HepG2 (cell line): Measurements from ENCODE around the gene HS2ST1. TPM values are rescaled to one million over a fixed set of nuclear protein-coding genes. Genes with fewer than 3 reads are reported as not detected.

Experiments used
- ATAC-seq: fragments of 200-7000 bp; cut with Tn5 transposase; 3 replicates; pipeline ENCODE4 v1.9.1; 2020; ENCODE audit warnings: mild to moderate bottlenecking, moderate library complexity
- BruUV-seq: library from RNA; stranded (reverse); fragments of 400-500 nt; replicated peaks from 2 replicates; lab custom pipeline; 2021; lab: Mats Ljungman, UMichigan
- CTCF ChIA-PET: fragments of 300-600 bp; formaldehyde crosslinking; extraction: SDS; loops from one replicate; lab custom pipeline; 2021; ENCODE audit warnings: low total read pairs, inconsistent platforms, low intra/inter-chr PET ratio; lab: Yijun Ruan, JAX
- POLR2A ChIA-PET: fragments of 350-600 bp; sonication (Branson Sonifier 250); formaldehyde crosslinking; loops from one replicate; lab custom pipeline; 2020; ENCODE audit warnings: antibody characterized with exemption, inconsistent platforms; lab: Yijun Ruan, JAX
- DNase-seq: peaks from one replicate; pipeline ENCODE4 v3.0.0-alpha.2; 2015; ENCODE audit warnings: low spot score
- FAIRE-seq: peaks from 3 replicates; lab custom pipeline; 2011; peaks lifted over from hg19 to GRCh38; lab: Jason Lieb, UNC
- H2AFZ ChIP-seq: one replicate; pipeline ENCODE4 v1.6.1; 2011; ENCODE audit warnings: low read length, inconsistent platforms
- H3K27ac ChIP-seq: fragments of 300-600 bp; 3 replicates; pipeline ENCODE4 v1.8.0; 2011; ENCODE audit warnings: mixed run types, mild to moderate bottlenecking, mixed read lengths, low read length, inconsistent platforms; ENCODE audit not compliant: insufficient read depth; ENCODE audit errors: extremely low read length
- H3K27me3 ChIP-seq, 2 experiments: fragments of 200-600 bp in 1 of 2; 2 replicates in 1 of 2; 3 replicates in 1 of 2; pipeline versions ENCODE4 v1.6.0 to v1.8.0; 2011; ENCODE audit warnings: low read length in 2 of 2, mild to moderate bottlenecking in 2 of 2, moderate library complexity in 2 of 2, inconsistent platforms in 1 of 2; ENCODE audit not compliant: insufficient read depth in 2 of 2, control insufficient read depth in 1 of 2
- H3K36me3 ChIP-seq, 2 experiments: fragments of 200-600 bp in 1 of 2; replicated peaks in 1 of 2; 2 replicates in 1 of 2; 3 replicates in 1 of 2; pipeline versions ENCODE4 v1.5.1 to v1.8.0; 2011; ENCODE audit warnings: low read length in 2 of 2, inconsistent platforms in 1 of 2; ENCODE audit not compliant: insufficient read depth in 2 of 2, control insufficient read depth in 1 of 2
- H3K4me1 ChIP-seq: 2 replicates; pipeline ENCODE4 v1.5.1; 2012; ENCODE audit warnings: low read length, inconsistent platforms; ENCODE audit not compliant: insufficient read depth
- H3K4me2 ChIP-seq: 2 replicates; pipeline ENCODE4 v1.6.0; 2011; ENCODE audit warnings: low read depth, low read length, inconsistent platforms
- H3K4me3 ChIP-seq, 3 experiments: fragments of 200-600 bp in 1 of 3; sonication (generic), shearing (Covaris generic) in 1 of 3; replicated peaks in 1 of 3; 2 replicates each; pipeline ENCODE4 v1.5.1; 2011 to 2016; ENCODE audit warnings: low read length in 3 of 3, inconsistent platforms in 2 of 3, low read depth in 2 of 3, mild to moderate bottlenecking in 2 of 3, control low read depth in 1 of 3, mixed read lengths in 1 of 3; ENCODE audit not compliant: insufficient read depth in 1 of 3
- H3K79me2 ChIP-seq: one replicate; pipeline ENCODE4 v1.6.1; 2011; ENCODE audit warnings: low read length, inconsistent platforms; ENCODE audit not compliant: insufficient read depth
- H3K9ac ChIP-seq: 2 replicates; pipeline ENCODE4 v1.6.0; 2011; ENCODE audit warnings: mild to moderate bottlenecking, low read depth, low read length, inconsistent platforms; ENCODE audit not compliant: insufficient read depth
- H3K9me3 ChIP-seq: 2 replicates; pipeline ENCODE4 v1.5.1; 2012; ENCODE audit warnings: mild to moderate bottlenecking, low read length
- H4K20me1 ChIP-seq: 2 replicates; pipeline ENCODE4 v1.6.0; 2011; ENCODE audit warnings: inconsistent platforms, mild to moderate bottlenecking, low read length, moderate library complexity; ENCODE audit not compliant: insufficient read depth
- FOXM1 ChIP-seq: sonication (generic); formaldehyde crosslinking; IDR thresholded peaks from 2 replicates; pipeline ENCODE4 v1.5.0; 2020; ENCODE audit warnings: missing genetic modification reagents
- GLMP ChIP-seq: sonication (generic); formaldehyde crosslinking; IDR thresholded peaks from 2 replicates; pipeline ENCODE4 v1.9.0; 2021; ENCODE audit warnings: missing genetic modification reagents, mild to moderate bottlenecking, borderline replicate concordance
- MED13 ChIP-seq: sonication (generic); formaldehyde crosslinking; IDR thresholded peaks from 2 replicates; pipeline ENCODE4 v1.5.0; 2020; ENCODE audit warnings: missing genetic modification reagents
- RAD51 ChIP-seq: fragments of 450-650 bp; IDR thresholded peaks from 2 replicates; pipeline ENCODE4 v1.6.1; 2016; ENCODE audit warnings: borderline replicate concordance
- TAF15 ChIP-seq: fragments of 200-400 bp; formaldehyde crosslinking; IDR thresholded peaks from one replicate; pipeline ENCODE4 v1.6.1; 2018; ENCODE audit warnings: mild to moderate bottlenecking, low read depth, low read length; ENCODE audit not compliant: poor library complexity, severe bottlenecking
- TBP ChIP-seq: sonication (generic); formaldehyde crosslinking; IDR thresholded peaks from 2 replicates; pipeline ENCODE4 v1.5.0; 2020; ENCODE audit warnings: missing genetic modification reagents
- THYN1 ChIP-seq: sonication (generic); formaldehyde crosslinking; IDR thresholded peaks from 2 replicates; pipeline ENCODE4 v1.8.1; 2023; ENCODE audit warnings: low read depth, mild to moderate bottlenecking, moderate library complexity, missing genetic modification reagents, borderline replicate concordance
- ZBTB49 ChIP-seq: sonication (generic); formaldehyde crosslinking; IDR thresholded peaks from 2 replicates; pipeline ENCODE4 v1.4.0; 2020; ENCODE audit warnings: missing genetic modification reagents, borderline replicate concordance
- ZEB1 ChIP-seq: IDR thresholded peaks from 2 replicates; pipeline ENCODE4 v1.6.1; 2012; ENCODE audit warnings: mild to moderate bottlenecking, low read depth, inconsistent platforms; ENCODE audit not compliant: insufficient replicate concordance
- ZGPAT ChIP-seq: IDR thresholded peaks from 2 replicates; pipeline ENCODE4 v1.6.1; 2016; ENCODE audit warnings: mild to moderate bottlenecking
- ZMAT3 ChIP-seq: sonication (generic); formaldehyde crosslinking; conservative IDR thresholded peaks from 2 replicates; pipeline ENCODE4 v1.7.0; 2021; ENCODE audit warnings: missing genetic modification reagents
- ZNF382 ChIP-seq: sonication (generic); formaldehyde crosslinking; IDR thresholded peaks from 2 replicates; pipeline ENCODE4 v1.5.0; 2020; ENCODE audit warnings: missing genetic modification reagents, mild to moderate bottlenecking, borderline replicate concordance
- ZNF724P ChIP-seq: sonication (generic); formaldehyde crosslinking; IDR thresholded peaks from 2 replicates; pipeline ENCODE4 v1.8.0; 2022; ENCODE audit warnings: missing genetic modification reagents, borderline replicate concordance
- ZSCAN31 ChIP-seq: sonication (generic); formaldehyde crosslinking; IDR thresholded peaks from 2 replicates; pipeline ENCODE4 v1.5.0; 2020; ENCODE audit warnings: low read depth, mild to moderate bottlenecking, missing genetic modification reagents
- WGBS: methylation state at CpG from one replicate; pipeline ENCODE4 v1.1.6; 2017; ENCODE audit warnings: low lambda C conversion rate; 5-methylcytosine and 5-hydroxymethylcytosine counted together
- in situ Hi-C: cut with HindIII; loops from 2 replicates; pipeline ENCODE4 v1.10.0; 2017; ENCODE audit warnings: low pct_unique_long_range_greater_than_20kb; ENCODE audit not compliant: extremely low pct_ligation_motif_present
- intact Hi-C: fragments of 100-400 bp; cut with micrococcal nuclease; formaldehyde crosslinking; loops from one replicate; pipeline ENCODE4 v1.10.0; 2022; ENCODE audit not compliant: unreplicated experiment
- polyA plus RNA-seq, 8 experiments: library from polyadenylated mRNA; depleted of rRNA in 3 of 8; stranded (reverse) in 7 of 8; unstranded in 1 of 8; fragments of >200 nt; fragmentation: Illumina TruSeq in 4 of 8; extraction: Trizol in 4 of 8; gene quantifications; 2 replicates each; pipeline versions ENCODE4 v1.2.1 to v1.2.3, GENCODE V29; 2011 to 2016; ENCODE audit warnings: low read depth in 4 of 8, missing spikeins in 1 of 8, mixed read lengths in 1 of 8; ENCODE audit not compliant: insufficient read depth in 1 of 8
- total RNA-seq, 5 experiments: library from RNA; depleted of rRNA; stranded (reverse); fragments of >200 nt; fragmentation: Illumina TruSeq; extraction: Trizol; gene quantifications; 2 replicates each; pipeline ENCODE4 v1.2.3, GENCODE V29; 2016; ENCODE audit warnings: low read depth in 1 of 5

The HS2ST1 gene
- total and polyA plus RNA-seq, 2 of the 13 experiments (the other 11 are each of a cell fraction or from before 2014, with no cell fraction given), result 22.1 to 58.7 TPM

GRCh38 chr1:87134061-87134460 lies 219.6 kb downstream of the HS2ST1 start (continued):
- no peak for TF ChIP-seq ZGPAT (CRISPR knock-in tag)

- intact Hi-C loops, result loop anchor here (5.0 kb wide), 2 partner anchors 818 to 1463 kb away; no protein-coding TSS in a partner anchor
- POLR2A ChIA-PET, result no interaction called here
- H3K4me3 ChIP-seq, result no peak overlapping the region
- no peaks in the 10 kb centered on the region for H3K4me1 ChIP-seq
- CTCF ChIA-PET, result no interaction called here
- TF ChIP-seq ZNF724P (CRISPR knock-in tag), result no peak
- no peak for TF ChIP-seq FOXM1 (CRISPR knock-in tag)
- TF ChIP-seq ZBTB49 (CRISPR knock-in tag), result no peak
- no peak for TF ChIP-seq TBP (CRISPR knock-in tag)
- TF ChIP-seq ZMAT3 (CRISPR knock-in tag), result no peak
- no peak for TF ChIP-seq MED13 (CRISPR knock-in tag)
- TF ChIP-seq ZSCAN31, result no peak
- TF ChIP-seq TAF15, result no peak
- TF ChIP-seq ZEB1, result no peak
- TF ChIP-seq ZNF382 (CRISPR knock-in tag), result no peak
- TF ChIP-seq THYN1 (CRISPR knock-in tag), result no peak
- TF ChIP-seq RAD51, result no peak
- TF ChIP-seq GLMP (CRISPR knock-in tag), result no peak
- TF ChIP-seq, all 625 proteins: peak for 0
- H3K9ac ChIP-seq, result no peak overlapping the region
- H3K27me3 ChIP-seq, result peaks cover 2 to 30% of the 10 kb centered on the region in 2 experiments; a peak in 3 of 5 replicates
- no peaks in the 10 kb centered on the region for H3K36me3 ChIP-seq
- WGBS, result 36% methylated on average over 7 of the region's 9 CpGs
- H3K4me2 ChIP-seq, result no peak overlapping the region
- H3K9me3 ChIP-seq, result no peaks in the 10 kb centered on the region
- no TSS peak for BruUV-seq
- no peak overlapping the region for H2AFZ ChIP-seq
- no peak for FAIRE-seq
- H3K79me2 ChIP-seq, result no peaks in the 10 kb centered on the region
- ATAC-seq, result no peak
- in situ Hi-C loops, result no loop called here
- H4K20me1 ChIP-seq, result no peaks in the 10 kb centered on the region
- no peak overlapping the region for H3K27ac ChIP-seq
- DNase-seq, result no peak
These were observed 220.3 kb downstream of the HS2ST1 start for GRCh38 chr1:87134625-87135328.
